ENCODE data around the gene DPYD. TPM values are rescaled to one million over a fixed set of nuclear protein-coding genes. Genes with fewer than 3 reads are reported as not detected.
"Not testable (repeated sequence)": the region's sequence is repeated elsewhere in the genome, so short reads cannot be mapped to it uniquely, and the experiment has no call there.

The DPYD gene
- total RNA-seq, 2 experiments from 2014 or later, result 42.1 to 44.6 TPM

- Mint-ChIP-seq H3K4me3 (no peak overlapping the region), H3K27ac (no peak overlapping the region), H3K27me3 (no peaks in the 10 kb centered on the region), H3K36me3 (ENCODE audit: low read depth) (no peaks in the 10 kb centered on the region), H3K4me1 (peaks cover 3% of the 10 kb centered on the region), H3K9me3 (no peaks in the 10 kb centered on the region)
- DNase-seq, result no peak
- ChIA-PET CTCF (no interaction called here), POLR2A (no interaction called here)
These were observed 548.3 kb downstream of the DPYD start for GRCh38 chr1:97372531-97372930.

GRCh38 chr1:97368296-97368695 lies 552.5 kb downstream of the DPYD start:
- Mint-ChIP-seq H3K36me3 (ENCODE audit: low read depth) (no peaks in the 10 kb centered on the region), H3K4me1 (no peaks in the 10 kb centered on the region), H3K9me3 (no peaks in the 10 kb centered on the region), H3K27me3 (no peaks in the 10 kb centered on the region), H3K27ac (no peak overlapping the region), H3K4me3 (no peak overlapping the region)
- ChIA-PET CTCF (no interaction called here), POLR2A (no interaction called here)
- DNase-seq, result no peak

- Mint-ChIP-seq H3K9me3 (no peaks in the 10 kb centered on the region), H3K36me3 (ENCODE audit: low read depth) (no peaks in the 10 kb centered on the region), H3K27me3 (no peaks in the 10 kb centered on the region), H3K27ac (no peak overlapping the region), H3K4me1 (no peaks in the 10 kb centered on the region), H3K4me3 (no peak overlapping the region)
- DNase-seq, result no peak
- POLR2A ChIA-PET, result no interaction called here
- CTCF ChIA-PET, result no interaction called here
These were observed 553.9 kb downstream of the DPYD start for GRCh38 chr1:97366984-97367383.

- Mint-ChIP-seq H3K4me3 (no peak overlapping the region), H3K4me1 (no peaks in the 10 kb centered on the region), H3K36me3 (ENCODE audit: low read depth) (no peaks in the 10 kb centered on the region), H3K9me3 (no peaks in the 10 kb centered on the region), H3K27me3 (no peaks in the 10 kb centered on the region), H3K27ac (no peak overlapping the region)
- ChIA-PET POLR2A (no interaction called here), CTCF (no interaction called here)
- no peak for DNase-seq
These were observed 555.8 kb downstream of the DPYD start for GRCh38 chr1:97365026-97365425.

- no peak overlapping the region for H3K4me3 Mint-ChIP-seq
- H3K27me3 Mint-ChIP-seq, result no peaks in the 10 kb centered on the region
- no peaks in the 10 kb centered on the region for H3K4me1 Mint-ChIP-seq
- POLR2A ChIA-PET, result no interaction called here
- no peaks in the 10 kb centered on the region for H3K36me3 Mint-ChIP-seq (ENCODE audit: low read depth)
- CTCF ChIA-PET, result no interaction called here
- no peak overlapping the region for H3K27ac Mint-ChIP-seq
- H3K9me3 Mint-ChIP-seq, result no peaks in the 10 kb centered on the region
- DNase-seq, result no peak
These were observed 556.7 kb downstream of the DPYD start for GRCh38 chr1:97364086-97364485.

GRCh38 chr1:97356309-97356708 lies 564.5 kb downstream of the DPYD start:
- no peak for DNase-seq
- no peaks in the 10 kb centered on the region for H3K4me1 Mint-ChIP-seq
- H3K27ac Mint-ChIP-seq, result no peak overlapping the region
- no peaks in the 10 kb centered on the region for H3K36me3 Mint-ChIP-seq (ENCODE audit: low read depth)
- ChIA-PET CTCF (no interaction called here), POLR2A (no interaction called here)
- H3K9me3 Mint-ChIP-seq, result no peaks in the 10 kb centered on the region
- no peak overlapping the region for H3K4me3 Mint-ChIP-seq
- no peaks in the 10 kb centered on the region for H3K27me3 Mint-ChIP-seq

GRCh38 chr1:97352936-97353382 lies 567.9 kb downstream of the DPYD start:
- no peak for DNase-seq
- Mint-ChIP-seq H3K27ac (no peak overlapping the region), H3K27me3 (no peaks in the 10 kb centered on the region), H3K4me1 (no peaks in the 10 kb centered on the region), H3K4me3 (no peak overlapping the region), H3K36me3 (ENCODE audit: low read depth) (no peaks in the 10 kb centered on the region), H3K9me3 (no peaks in the 10 kb centered on the region)
- CTCF ChIA-PET, result no interaction called here
- POLR2A ChIA-PET, result no interaction called here

GRCh38 chr1:97351846-97352245 lies 569.0 kb downstream of the DPYD start:
- no peaks in the 10 kb centered on the region for H3K4me1 Mint-ChIP-seq
- POLR2A ChIA-PET, result no interaction called here
- CTCF ChIA-PET, result no interaction called here

GRCh38 chr1:97350662-97351061 lies 570.2 kb downstream of the DPYD start:
- ChIA-PET CTCF (no interaction called here), POLR2A (no interaction called here)
- no peak for DNase-seq
- H3K9me3 Mint-ChIP-seq, result no peaks in the 10 kb centered on the region
- no peaks in the 10 kb centered on the region for H3K36me3 Mint-ChIP-seq (ENCODE audit: low read depth)
- no peak overlapping the region for H3K27ac Mint-ChIP-seq
- H3K27me3 Mint-ChIP-seq, result no peaks in the 10 kb centered on the region
- H3K4me1 Mint-ChIP-seq, result no peaks in the 10 kb centered on the region
- H3K4me3 Mint-ChIP-seq, result no peak overlapping the region

More at GRCh38 chr1:97351846-97352245, 569.0 kb downstream of the DPYD start:
- H3K27ac Mint-ChIP-seq, result no peak overlapping the region
- H3K27me3 Mint-ChIP-seq, result no peaks in the 10 kb centered on the region
- H3K4me3 Mint-ChIP-seq, result no peak overlapping the region
- DNase-seq, result no peak
- H3K9me3 Mint-ChIP-seq, result no peaks in the 10 kb centered on the region
- no peaks in the 10 kb centered on the region for H3K36me3 Mint-ChIP-seq (ENCODE audit: low read depth)

GRCh38 chr1:97350241-97350640 lies 570.6 kb downstream of the DPYD start:
- Mint-ChIP-seq H3K4me3 (no peak overlapping the region), H3K9me3 (no peaks in the 10 kb centered on the region), H3K4me1 (no peaks in the 10 kb centered on the region), H3K36me3 (ENCODE audit: low read depth) (no peaks in the 10 kb centered on the region), H3K27ac (no peak overlapping the region), H3K27me3 (no peaks in the 10 kb centered on the region)
- DNase-seq, result no peak
- ChIA-PET CTCF (no interaction called here), POLR2A (no interaction called here)

- H3K4me3 Mint-ChIP-seq, CTCF ChIA-PET: not testable (repeated sequence)
These were observed 571.0 kb downstream of the DPYD start for GRCh38 chr1:97349794-97350193.

GRCh38 chr1:97348599-97349265 lies 572.1 kb downstream of the DPYD start:
- POLR2A ChIA-PET, result no interaction called here
- no peak for DNase-seq
- H3K9me3 Mint-ChIP-seq, result no peaks in the 10 kb centered on the region
- H3K4me1 Mint-ChIP-seq, result no peaks in the 10 kb centered on the region
- H3K27me3 Mint-ChIP-seq, result no peaks in the 10 kb centered on the region
- CTCF ChIA-PET, result no interaction called here
- H3K27ac Mint-ChIP-seq, result no peak overlapping the region
- no peak overlapping the region for H3K4me3 Mint-ChIP-seq
- H3K36me3 Mint-ChIP-seq (ENCODE audit: low read depth), result no peaks in the 10 kb centered on the region

More at GRCh38 chr1:97349794-97350193, 571.0 kb downstream of the DPYD start:
- H3K36me3 Mint-ChIP-seq (ENCODE audit: low read depth); POLR2A ChIA-PET; H3K9me3 Mint-ChIP-seq; H3K4me1 Mint-ChIP-seq; DNase-seq; H3K27ac Mint-ChIP-seq; H3K27me3 Mint-ChIP-seq: not testable (repeated sequence)

- no peak for DNase-seq
- Mint-ChIP-seq H3K4me1 (no peaks in the 10 kb centered on the region), H3K9me3 (no peaks in the 10 kb centered on the region), H3K4me3 (no peak overlapping the region), H3K27me3 (no peaks in the 10 kb centered on the region), H3K36me3 (ENCODE audit: low read depth) (no peaks in the 10 kb centered on the region), H3K27ac (no peak overlapping the region)
- POLR2A ChIA-PET, result no interaction called here
- CTCF ChIA-PET, result no interaction called here
These were observed 579.9 kb downstream of the DPYD start for GRCh38 chr1:97340951-97341350.

- Mint-ChIP-seq H3K4me1 (no peaks in the 10 kb centered on the region), H3K4me3 (no peak overlapping the region), H3K27ac (no peak overlapping the region), H3K36me3 (ENCODE audit: low read depth) (no peaks in the 10 kb centered on the region), H3K27me3 (no peaks in the 10 kb centered on the region), H3K9me3 (no peaks in the 10 kb centered on the region)
- ChIA-PET CTCF (no interaction called here), POLR2A (no interaction called here)
- DNase-seq, result no peak
These were observed 582.5 kb downstream of the DPYD start for GRCh38 chr1:97338347-97338746.
